ENCODE measurements around the gene ZMYND8. TPM values are rescaled to one million over a fixed set of nuclear protein-coding genes. Genes with fewer than 3 reads are reported as not detected.
"Not testable (repeated sequence)": the region's sequence is repeated elsewhere in the genome, so short reads cannot be mapped to it uniquely, and the experiment has no call there.

ZMYND8 gene
- polyA plus RNA-seq, 3 donors, result 41.8 to 44.2 (median 43.6) TPM

GRCh38 chr20:47300071-47300470 lies 56.4 kb downstream of the ZMYND8 start:
- no peak for DNase-seq (ENCODE audit: extremely low read depth in 1 of 11, low read depth in 9 of 11, low spot score in 4 of 11)

GRCh38 chr20:47298624-47299023 lies 57.9 kb downstream of the ZMYND8 start:
- no peak for DNase-seq (ENCODE audit: extremely low read depth in 1 of 11, low read depth in 9 of 11, low spot score in 4 of 11)

GRCh38 chr20:47297746-47298145 lies 58.8 kb downstream of the ZMYND8 start:
- no peak for DNase-seq (ENCODE audit: extremely low read depth in 1 of 11, low read depth in 9 of 11, low spot score in 4 of 11)

- no peak for DNase-seq (ENCODE audit: extremely low read depth in 1 of 11, low read depth in 9 of 11, low spot score in 4 of 11)
Observed at GRCh38 chr20:47296950-47297349, 59.5 kb downstream of the ZMYND8 start.

- DNase-seq (ENCODE audit: extremely low read depth in 1 of 11, low read depth in 9 of 11, low spot score in 4 of 11), result no peak
Observed at GRCh38 chr20:47295921-47296426, 60.5 kb downstream of the ZMYND8 start.

- no peak for DNase-seq (ENCODE audit: extremely low read depth in 1 of 11, low read depth in 9 of 11, low spot score in 4 of 11)
Observed at GRCh38 chr20:47295129-47295813, 61.2 kb downstream of the ZMYND8 start.

- DNase-seq (ENCODE audit: extremely low read depth in 1 of 11, low read depth in 9 of 11, low spot score in 4 of 11), result no peak
Observed at GRCh38 chr20:47293631-47294030, 62.9 kb downstream of the ZMYND8 start.

GRCh38 chr20:47292581-47292980 lies 63.9 kb downstream of the ZMYND8 start:
- DNase-seq (ENCODE audit: extremely low read depth in 1 of 11, low read depth in 9 of 11, low spot score in 4 of 11), result no peak

GRCh38 chr20:47290666-47291430 lies 65.7 kb downstream of the ZMYND8 start:
- DNase-seq (ENCODE audit: extremely low read depth in 1 of 11, low read depth in 9 of 11, low spot score in 4 of 11), result no peak

GRCh38 chr20:47290008-47290407 lies 66.5 kb downstream of the ZMYND8 start:
- no peak for DNase-seq (ENCODE audit: extremely low read depth in 1 of 11, low read depth in 9 of 11, low spot score in 4 of 11)

GRCh38 chr20:47289096-47289495 lies 67.4 kb downstream of the ZMYND8 start:
- DNase-seq (ENCODE audit: extremely low read depth in 1 of 11, low read depth in 9 of 11, low spot score in 4 of 11), result no peak

GRCh38 chr20:47288530-47288929 lies 68.0 kb downstream of the ZMYND8 start:
- DNase-seq (ENCODE audit: extremely low read depth in 1 of 11, low read depth in 9 of 11, low spot score in 4 of 11), result not testable (repeated sequence)

GRCh38 chr20:47287609-47288144 lies 68.8 kb downstream of the ZMYND8 start:
- DNase-seq (ENCODE audit: extremely low read depth in 1 of 11, low read depth in 9 of 11, low spot score in 4 of 11), result no peak

GRCh38 chr20:47286681-47287080 lies 69.8 kb downstream of the ZMYND8 start:
- no peak for DNase-seq (ENCODE audit: extremely low read depth in 1 of 11, low read depth in 9 of 11, low spot score in 4 of 11)

- no peak for DNase-seq (ENCODE audit: extremely low read depth in 1 of 11, low read depth in 9 of 11, low spot score in 4 of 11)
Observed at GRCh38 chr20:47285189-47285588, 71.3 kb downstream of the ZMYND8 start.

- no peak for DNase-seq (ENCODE audit: extremely low read depth in 1 of 11, low read depth in 9 of 11, low spot score in 4 of 11)
Observed at GRCh38 chr20:47284373-47284772, 72.1 kb downstream of the ZMYND8 start.

- DNase-seq (ENCODE audit: extremely low read depth in 1 of 11, low read depth in 9 of 11, low spot score in 4 of 11), result no peak
Observed at GRCh38 chr20:47283411-47283810, 73.1 kb downstream of the ZMYND8 start.

- no peak for DNase-seq (ENCODE audit: extremely low read depth in 1 of 11, low read depth in 9 of 11, low spot score in 4 of 11)
Observed at GRCh38 chr20:47282864-47283263, 73.6 kb downstream of the ZMYND8 start.

GRCh38 chr20:47281376-47281775 lies 75.1 kb downstream of the ZMYND8 start:
- no peak for DNase-seq (ENCODE audit: extremely low read depth in 1 of 11, low read depth in 9 of 11, low spot score in 4 of 11)

GRCh38 chr20:47280668-47281067 lies 75.8 kb downstream of the ZMYND8 start:
- no peak for DNase-seq (ENCODE audit: extremely low read depth in 1 of 11, low read depth in 9 of 11, low spot score in 4 of 11)
